GM20000 (cell line): ENCODE results near the gene KRT81.

ENCODE experiments used
- DNase-seq: peaks from one replicate; pipeline ENCODE4 v3.0.0; 2012; ENCODE audit warnings: low spot score
- TF ChIP-seq, protein P1 (sequence below): IDR thresholded peaks from 2 replicates; pipeline ENCODE4 v1.5.1; 2012; ENCODE audit warnings: mild to moderate bottlenecking, control low read depth; ENCODE audit errors: extremely low read depth, missing control alignments

KRT81 gene

DNA sequence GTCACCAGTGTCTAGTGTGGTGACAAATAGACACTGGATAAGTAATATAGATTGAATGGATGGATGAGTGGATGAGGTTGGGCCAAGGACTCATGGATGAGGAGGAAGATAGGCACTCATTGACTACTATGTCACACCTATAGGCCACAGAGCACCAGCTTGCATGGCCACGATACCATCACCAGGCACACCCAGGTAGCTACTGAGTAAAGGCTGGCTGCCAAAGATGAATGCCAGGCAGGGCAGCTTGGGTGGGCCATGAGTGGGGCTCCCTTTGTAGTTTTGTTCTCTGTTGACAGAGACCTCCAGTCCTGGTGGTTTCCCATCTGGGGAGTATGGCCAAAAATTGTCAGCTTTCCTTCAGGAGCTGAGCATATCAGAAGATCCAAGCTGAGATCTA is 41.0 kb upstream of the KRT81 start:
- TF ChIP-seq, protein P1, sequence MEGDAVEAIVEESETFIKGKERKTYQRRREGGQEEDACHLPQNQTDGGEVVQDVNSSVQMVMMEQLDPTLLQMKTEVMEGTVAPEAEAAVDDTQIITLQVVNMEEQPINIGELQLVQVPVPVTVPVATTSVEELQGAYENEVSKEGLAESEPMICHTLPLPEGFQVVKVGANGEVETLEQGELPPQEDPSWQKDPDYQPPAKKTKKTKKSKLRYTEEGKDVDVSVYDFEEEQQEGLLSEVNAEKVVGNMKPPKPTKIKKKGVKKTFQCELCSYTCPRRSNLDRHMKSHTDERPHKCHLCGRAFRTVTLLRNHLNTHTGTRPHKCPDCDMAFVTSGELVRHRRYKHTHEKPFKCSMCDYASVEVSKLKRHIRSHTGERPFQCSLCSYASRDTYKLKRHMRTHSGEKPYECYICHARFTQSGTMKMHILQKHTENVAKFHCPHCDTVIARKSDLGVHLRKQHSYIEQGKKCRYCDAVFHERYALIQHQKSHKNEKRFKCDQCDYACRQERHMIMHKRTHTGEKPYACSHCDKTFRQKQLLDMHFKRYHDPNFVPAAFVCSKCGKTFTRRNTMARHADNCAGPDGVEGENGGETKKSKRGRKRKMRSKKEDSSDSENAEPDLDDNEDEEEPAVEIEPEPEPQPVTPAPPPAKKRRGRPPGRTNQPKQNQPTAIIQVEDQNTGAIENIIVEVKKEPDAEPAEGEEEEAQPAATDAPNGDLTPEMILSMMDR = no peak
- no peak for DNase-seq

- TF ChIP-seq, protein P1 = no peak
- no peak for DNase-seq
These were observed 40.5 kb upstream of the KRT81 start for GRCh38 chr12:52331833-52332232.

DNA sequence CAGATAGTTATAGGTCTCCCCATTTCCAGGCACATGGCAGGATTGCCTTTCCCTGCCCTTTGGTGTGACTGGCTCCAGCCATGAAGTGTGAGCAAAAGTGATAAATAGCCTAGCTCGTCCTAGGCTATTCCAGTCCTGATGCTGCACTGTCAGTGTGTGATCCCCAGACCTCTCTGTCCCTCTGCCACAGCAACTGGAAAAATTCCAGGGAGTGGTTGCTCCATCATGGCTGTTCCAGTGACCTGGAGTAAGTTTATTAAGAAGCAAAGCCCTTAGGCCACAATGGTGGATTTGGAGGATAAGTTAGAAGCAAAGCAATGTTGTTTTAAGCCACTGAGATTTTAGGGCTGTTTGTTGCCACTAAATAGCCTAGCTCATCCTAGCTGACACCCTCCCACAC is 39.7 kb upstream of the KRT81 start:
- DNase-seq = no peak
- TF ChIP-seq, protein P1 = no peak

DNA sequence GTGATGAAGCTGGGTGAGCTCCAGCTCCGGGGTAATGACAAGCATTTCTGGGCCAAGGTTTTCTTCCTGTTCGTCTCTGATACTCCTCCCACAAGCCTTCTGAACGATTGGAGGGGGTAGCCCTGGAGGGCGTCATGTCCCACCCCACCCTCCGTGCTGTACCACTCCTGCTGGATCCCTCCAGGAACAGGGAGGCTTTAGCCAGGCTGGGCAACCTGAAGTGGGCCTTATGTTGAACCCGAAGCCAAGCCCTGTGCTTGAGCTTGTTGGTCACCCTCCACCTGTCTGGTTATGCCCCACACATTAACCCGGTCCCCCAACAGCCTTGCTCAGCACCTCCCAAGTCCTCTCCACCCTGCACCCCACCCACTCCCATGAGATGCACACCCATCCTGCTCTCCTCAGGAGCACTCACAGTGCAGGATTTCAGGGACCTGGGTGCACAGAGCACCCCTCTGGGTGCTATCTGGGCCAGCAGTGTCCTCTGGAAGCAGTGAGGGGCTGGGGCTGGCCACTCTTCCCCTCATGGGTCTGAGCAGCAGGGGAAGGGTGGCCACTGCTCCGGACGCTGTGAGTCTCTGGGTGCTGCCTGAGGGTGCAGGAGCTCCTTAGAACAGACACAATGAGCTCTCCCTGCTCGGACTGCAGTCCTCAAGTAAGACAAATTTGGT is 36.6 kb upstream of the KRT81 start:
- TF ChIP-seq, protein P1 = no peak
- DNase-seq = no peak

- peak; percentile 83 for DNase-seq
- TF ChIP-seq, protein P1 = peak; percentile 60
These were observed 35.9 kb upstream of the KRT81 start for GRCh38 chr12:52327052-52327829.

- no peak for DNase-seq
- TF ChIP-seq, protein P1 = no peak
These were observed 32.8 kb upstream of the KRT81 start for GRCh38 chr12:52324153-52324444.

DNA sequence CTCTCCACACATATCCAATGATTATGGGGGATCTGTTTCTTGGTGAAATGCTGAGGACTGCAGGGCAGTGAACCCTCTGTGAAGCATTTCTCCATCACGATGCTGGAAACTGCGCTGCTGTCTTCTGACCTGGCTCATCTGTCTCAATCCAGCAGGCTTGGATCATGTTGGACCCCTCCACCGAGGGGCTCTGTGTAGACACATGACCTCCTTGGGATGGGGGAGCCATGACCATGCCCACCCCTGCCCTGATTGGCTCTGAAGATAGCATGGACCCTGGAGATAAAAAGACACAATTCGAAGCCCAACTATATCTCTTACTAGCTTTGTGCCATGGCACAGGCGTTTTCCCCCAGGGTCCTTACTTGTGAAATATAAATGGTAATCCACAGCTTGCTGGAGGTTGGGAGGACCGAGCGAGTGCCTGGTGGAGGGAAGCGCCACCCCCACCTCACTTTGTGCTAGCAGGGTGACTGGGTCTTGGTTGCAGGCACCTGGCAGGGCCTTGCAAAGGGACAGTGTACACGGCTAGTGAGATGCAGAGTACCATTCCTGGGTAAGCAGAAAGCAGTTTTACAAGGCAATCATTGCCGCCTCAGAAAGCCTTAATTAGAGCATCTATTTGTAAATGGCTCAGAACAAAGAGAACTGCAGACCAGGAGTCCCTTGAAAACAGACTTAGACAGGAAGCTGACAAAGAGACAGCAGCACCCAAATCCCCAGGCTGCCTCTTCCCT is 32.2 kb upstream of the KRT81 start:
- no peak for DNase-seq
- TF ChIP-seq, protein P1 = no peak
